ENCODE measurements around the gene ZNF281.
"Not testable (repeated sequence)": the region's sequence is repeated elsewhere in the genome, so short reads cannot be mapped to it uniquely, and the experiment has no call there.

Gene ZNF281

DNA sequence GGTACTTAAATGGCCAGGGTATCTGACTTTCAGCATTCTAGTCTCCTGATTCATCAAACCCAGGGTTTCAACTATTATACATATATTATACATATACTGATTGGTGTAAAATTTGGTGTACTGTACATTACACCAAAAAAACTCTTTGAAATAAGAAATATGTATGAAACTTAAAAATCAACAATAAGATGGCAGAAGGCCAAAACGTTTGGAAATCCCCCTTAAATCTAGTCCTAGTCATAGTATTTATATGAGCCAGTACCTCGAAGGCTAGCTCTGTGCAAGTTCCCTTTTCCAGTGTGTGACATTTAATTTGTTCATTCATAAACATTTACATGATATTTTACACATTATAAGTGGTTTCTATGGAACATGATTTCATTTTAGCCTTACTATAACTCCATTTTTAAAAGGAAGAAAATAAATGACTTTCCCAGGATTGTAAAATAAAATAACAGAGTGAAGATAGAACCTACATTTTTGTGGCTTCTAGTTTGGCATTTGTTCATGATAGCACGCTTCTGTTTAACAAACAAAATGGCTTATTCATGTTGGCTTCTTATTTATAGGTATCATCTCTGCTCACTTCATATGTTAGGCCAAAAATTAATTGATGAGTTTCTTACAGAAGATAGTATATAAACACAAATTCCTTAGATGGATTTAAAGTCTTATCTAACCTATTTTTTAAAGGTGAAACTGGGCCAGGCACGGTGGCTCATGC, 18.8 kb upstream of the ZNF281 start:
- no peak for DNase-seq (ENCODE audit: low read depth in 2 of 2)

DNA sequence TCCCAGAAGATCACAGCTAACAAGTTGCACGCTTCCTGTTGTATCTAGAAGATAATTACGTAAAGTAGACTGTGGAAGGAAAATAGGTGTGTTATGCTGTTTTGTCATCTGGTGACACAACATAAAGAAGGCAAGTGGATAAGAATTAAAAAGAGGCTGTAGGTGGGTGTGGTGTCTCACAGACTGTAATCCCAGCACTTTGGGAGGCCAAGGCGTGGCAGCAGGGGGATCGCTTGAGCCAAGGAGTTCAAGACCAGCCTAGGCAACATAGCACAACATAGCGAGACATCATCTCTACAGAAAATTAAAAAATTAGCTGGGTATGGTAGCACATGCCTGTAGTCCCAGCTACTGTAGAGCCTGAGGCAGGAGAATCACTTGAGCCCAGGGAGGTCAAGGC, 17.9 kb upstream of the ZNF281 start:
- DNase-seq (ENCODE audit: low read depth in 2 of 2), result no peak

DNA sequence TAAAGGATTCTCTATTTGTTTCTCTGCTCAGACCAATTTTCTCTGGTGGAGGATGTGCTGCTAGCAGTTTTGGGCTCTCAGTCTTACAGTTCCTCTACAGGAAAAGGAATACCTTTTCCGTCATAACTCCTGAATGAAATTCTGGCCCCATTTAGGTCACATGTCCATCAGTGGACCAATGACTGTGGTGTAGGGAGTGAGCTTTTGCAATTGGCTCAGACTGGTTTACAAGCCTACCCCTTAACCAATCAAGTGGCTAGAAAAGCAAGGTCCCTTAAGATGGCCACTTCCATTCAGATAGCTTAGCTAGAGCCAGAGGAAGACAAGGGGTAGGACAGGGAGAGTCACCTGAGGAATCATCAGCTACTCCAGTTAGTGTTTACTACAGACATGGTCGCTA, 16.4 kb upstream of the ZNF281 start:
- no peak for DNase-seq (ENCODE audit: low read depth in 2 of 2)

DNA sequence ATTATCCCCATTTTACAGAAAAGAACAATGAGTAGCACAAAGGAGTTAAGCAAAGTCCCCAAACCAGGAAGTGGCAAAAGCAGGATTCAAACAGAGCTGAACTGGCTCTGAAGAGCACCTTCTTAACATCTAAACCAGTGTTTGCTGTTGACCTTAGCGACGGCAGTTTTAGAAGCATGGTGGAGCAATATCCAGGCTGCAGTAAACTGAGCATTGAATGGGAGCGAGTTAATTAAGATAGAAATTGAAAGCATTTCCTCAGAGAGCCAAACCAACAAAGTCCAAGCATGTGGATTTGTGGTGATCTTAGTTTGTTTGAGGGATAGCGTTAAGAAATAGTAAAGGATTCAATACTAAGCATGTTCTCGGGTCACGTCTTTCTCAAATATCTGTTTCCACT, 13.4 kb upstream of the ZNF281 start:
- no peak for DNase-seq (ENCODE audit: low read depth in 2 of 2)

DNA sequence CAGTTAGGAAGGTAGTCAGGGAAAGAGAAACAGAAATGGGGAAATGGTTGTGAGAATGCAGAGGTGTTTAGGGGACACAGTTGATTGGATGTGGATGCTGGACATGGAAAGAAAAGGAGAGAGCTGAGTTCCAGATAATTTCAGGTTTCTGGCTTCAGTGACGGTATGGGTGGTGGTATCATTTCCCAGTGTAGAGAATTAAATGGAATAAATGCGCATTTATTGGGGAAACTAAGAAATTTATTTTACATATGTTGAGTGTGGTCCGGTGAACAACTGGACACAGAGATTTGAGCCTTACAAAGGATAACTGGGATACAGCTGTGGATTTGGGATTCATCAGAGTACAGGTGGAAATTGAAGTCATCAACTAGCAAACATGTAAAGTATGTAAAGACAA, 12.4 kb upstream of the ZNF281 start:
- no peak for DNase-seq (ENCODE audit: low read depth in 2 of 2)

DNA sequence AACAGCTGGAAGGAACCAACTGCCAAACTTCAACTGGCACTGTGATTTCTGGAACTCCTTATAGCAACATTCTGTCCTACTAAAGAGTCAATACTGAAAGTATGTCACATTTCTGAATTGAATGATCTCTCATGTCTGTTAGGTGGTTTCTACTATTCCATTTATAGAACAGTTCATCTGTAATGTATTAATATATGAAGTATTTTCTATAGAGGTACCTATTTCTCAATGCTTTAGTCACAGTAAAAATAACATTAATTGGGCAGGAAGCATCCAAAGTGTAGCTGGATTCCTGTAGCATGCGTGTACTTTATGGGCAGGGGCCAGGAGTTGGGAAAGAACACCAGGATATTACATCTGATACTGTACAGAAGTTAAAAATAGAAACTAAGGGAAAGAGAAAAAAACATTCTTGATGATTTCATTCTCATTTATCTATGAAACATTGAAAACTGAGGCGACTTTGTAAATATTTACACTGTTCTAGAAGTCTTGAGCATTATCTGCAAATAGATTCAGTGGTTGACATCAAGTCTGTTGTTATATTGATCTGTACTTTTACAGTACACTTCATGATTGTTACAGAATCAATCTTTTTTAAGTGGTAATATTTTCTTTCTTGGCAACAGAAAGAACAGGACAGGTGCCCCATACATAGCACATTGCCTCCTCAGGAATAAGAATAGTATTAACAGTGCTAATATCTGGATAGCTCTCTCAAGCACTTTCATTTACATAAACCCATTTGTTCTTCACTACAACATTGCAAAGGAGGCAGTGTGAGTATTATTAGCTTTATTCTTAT, 6.2 kb upstream of the ZNF281 start:
- DNase-seq (ENCODE audit: low read depth in 2 of 2), result no peak

DNA sequence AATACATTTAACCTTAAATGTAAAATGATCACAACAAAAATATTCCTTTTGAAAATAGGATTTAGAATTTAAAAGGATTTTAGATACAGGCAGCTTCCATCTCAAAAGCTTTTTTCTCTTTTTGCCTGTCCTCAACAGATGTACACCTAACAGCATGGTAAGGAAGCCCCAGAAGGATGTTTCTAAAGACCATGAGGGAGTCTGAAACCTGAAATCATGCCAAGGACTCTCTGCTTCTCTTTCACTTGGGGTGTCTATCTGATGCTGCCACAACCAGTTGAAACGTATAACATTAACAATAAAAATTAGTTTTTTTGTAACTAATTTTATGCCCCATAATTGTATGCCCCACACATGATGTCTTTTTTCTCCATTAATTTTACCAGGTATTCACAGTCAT, 5.4 kb upstream of the ZNF281 start:
- DNase-seq (ENCODE audit: low read depth in 2 of 2), result no peak

DNA sequence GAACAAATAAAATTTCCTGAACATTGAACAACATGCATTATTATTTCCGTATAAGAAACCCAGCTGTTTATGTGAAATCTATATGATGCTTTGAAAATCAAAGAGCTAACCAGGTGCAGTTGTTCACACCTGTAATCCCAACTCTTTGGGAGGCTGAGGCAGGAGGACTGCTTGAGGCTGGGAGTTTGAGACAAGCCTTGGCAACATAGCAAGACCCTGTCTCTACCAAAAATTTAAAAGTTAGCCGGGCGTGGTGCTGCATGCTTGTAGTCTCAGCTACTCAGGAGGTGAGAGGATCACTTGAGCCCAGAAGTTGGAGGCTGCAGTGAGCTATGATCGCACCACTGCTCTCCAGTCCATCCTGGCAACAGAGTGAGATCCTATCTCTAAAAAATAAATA, 4.8 kb upstream of the ZNF281 start:
- DNase-seq (ENCODE audit: low read depth in 2 of 2), result no peak

DNA sequence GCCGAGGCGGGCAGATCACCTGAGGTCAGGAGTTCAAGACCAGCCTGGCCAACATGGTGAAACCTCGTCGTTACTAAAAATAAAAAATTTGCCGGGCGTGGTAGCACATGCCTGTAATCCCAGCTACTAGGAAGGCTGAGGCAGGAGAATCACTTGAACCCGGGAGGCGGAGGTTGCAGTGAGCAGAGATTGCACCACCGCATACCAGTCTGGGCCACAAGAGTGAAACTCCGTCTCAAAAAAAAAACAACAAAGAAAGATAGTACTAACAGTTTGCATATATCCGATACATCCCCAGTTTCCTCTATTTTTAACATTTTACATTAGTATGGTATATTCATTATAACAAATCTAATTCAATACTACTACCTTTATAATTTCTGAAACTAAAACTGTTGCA, 3.9 kb upstream of the ZNF281 start:
- not testable (repeated sequence) for DNase-seq (ENCODE audit: low read depth in 2 of 2)

DNA sequence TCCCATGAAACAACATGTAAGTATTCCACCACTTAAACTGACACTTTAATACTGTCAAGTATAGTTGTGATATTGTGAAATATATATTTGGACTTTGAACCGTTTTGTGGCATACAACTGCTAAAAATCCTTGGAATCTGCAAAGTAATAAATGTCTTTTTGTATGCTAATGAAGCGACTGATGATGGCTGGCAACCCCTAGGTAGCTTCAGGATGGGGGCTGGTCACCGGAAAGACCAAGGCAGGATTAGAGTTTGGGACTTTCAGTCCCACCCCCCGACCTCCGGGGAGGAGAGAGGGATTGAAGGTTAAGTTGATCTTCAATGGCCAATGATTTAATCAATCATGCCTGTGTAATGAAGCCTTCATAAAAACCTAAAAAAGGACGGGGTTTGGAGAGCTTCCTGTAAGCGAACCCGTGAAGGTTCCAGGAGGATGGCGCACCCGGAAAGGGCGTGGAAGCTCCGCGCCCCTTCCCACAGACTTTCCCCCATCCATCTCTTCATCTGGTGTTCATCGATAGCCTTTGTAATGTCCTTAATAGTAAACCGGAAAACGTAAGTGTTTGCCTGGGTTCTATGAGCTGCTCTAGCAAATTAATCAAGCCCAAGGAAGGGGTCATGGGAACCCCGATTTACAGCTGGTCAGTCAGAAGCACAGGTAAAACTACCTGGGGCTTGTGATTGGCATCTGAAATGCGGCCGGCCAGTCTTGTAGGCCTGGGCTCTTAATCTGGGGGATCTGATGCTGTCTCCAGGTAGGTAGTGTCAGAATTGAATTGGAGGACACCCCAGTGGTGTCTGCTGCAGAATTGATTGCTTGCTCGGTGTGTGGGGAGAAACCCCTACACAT, 1.8 kb upstream of the ZNF281 start:
- no peak for DNase-seq (ENCODE audit: low read depth in 2 of 2)

DNA sequence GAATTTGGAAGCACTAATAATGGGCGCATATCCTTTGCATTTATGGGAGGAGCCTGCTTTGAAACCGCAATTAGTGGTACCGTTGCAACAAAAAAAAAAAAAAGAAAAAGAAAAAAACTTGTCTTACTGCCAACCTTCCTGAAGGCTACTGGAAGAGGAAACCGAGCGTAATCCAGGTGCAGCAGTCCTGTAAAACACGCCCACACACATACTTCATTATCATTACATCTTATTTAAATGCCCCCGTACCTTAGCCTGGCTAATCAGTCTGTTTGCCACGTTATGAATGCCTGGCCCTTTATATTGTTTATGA, 686 bp upstream of the ZNF281 start:
- DNase-seq (ENCODE audit: low read depth in 2 of 2), result no peak

DNA sequence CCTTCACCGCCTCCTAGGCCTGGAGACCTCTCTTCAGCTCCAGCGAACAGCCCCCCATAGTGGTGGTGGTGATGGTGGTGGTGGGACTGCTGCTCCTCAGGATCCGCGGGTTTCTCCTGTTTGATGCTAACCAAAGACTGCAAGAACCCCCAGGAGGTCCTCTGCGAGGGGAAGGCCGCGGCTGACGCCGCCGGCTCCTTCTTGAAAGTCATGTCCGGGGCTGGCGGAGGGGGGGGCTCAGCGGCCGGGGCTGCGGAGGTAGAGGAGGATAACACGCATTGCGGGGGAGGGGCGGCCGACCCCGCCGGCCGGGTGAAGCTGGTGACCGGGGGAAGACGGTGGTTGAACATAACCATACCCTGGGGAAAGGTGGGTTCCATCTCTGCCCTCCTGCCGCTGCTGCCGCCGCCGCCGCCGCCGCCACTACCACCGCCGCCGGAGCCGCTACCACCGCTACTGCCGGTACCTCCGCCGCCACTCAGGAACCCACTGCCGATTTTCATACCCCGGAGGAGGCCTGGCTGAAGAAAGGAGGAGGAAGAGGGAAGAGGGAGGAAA, 554 bp downstream of the ZNF281 start:
- peak; percentile 1 to 27 for DNase-seq (ENCODE audit: low read depth in 2 of 2)

DNA sequence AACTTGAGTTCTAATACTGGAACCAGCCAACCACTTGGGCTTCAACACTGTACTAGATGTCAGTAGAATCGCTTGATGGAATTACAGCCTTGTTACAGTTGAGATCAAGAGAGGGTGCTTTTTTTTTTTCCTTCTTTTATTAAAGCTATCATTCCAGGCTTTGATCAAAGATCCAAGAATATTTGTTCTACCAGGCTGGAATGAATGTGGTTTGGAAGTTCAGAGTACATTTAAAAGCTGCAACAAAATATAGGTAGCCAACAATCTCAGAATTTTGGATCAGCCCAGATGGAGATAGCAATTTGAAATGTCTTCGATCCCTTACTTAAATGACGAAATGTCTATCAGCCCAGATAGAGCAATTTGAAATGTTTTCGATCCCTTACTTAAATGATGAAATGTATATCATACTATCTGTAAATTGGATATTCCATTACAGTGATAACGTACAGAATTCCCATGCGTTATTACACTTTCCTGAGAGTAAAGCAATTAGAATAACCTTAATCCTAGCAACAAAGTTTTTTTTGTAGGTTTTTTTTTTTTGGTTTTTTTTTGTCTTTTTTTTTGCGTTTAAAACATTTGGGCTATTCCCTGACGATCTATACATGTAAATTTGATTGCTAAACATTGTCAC, 3.6 kb downstream of the ZNF281 start:
- no peak for DNase-seq (ENCODE audit: low read depth in 2 of 2)

DNA sequence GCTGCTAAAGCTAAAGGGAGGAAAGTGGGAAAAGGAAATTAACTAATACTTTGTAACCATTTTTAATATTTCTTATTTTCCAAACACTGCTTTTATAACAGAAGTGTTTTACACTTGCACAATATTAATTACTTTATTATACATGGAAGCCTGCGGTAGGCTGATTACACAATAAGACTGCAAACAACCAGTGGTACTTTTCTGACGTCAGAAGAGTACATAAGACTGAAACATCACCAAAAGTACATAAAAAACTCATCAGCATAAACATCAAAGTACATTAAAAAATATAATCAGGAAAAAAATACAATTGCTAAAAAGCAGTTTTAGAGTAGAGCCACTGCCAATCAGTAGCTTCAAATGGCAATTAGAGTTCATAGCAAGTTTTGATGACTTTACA, 4.6 kb downstream of the ZNF281 start:
- no peak for DNase-seq (ENCODE audit: low read depth in 2 of 2)

DNA sequence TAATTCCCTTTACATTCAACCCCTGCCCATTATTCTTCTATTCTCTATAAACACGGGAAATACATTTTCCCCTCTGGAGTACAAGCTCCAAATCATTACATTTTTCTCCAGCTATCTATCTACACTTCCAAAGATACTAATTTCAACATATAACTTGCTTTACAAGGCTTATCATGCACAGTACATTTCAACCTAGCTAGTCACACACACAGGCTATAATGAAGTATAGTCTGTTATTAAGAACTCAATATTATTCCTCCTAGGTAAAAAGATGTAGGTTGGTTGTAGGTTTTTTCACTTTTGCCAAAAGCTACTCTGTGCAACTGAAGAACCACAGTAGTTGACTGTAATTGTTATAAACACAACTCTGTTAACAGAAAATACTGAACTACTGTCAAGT, 8.1 kb downstream of the ZNF281 start:
- DNase-seq (ENCODE audit: low read depth in 2 of 2), result no peak

DNA sequence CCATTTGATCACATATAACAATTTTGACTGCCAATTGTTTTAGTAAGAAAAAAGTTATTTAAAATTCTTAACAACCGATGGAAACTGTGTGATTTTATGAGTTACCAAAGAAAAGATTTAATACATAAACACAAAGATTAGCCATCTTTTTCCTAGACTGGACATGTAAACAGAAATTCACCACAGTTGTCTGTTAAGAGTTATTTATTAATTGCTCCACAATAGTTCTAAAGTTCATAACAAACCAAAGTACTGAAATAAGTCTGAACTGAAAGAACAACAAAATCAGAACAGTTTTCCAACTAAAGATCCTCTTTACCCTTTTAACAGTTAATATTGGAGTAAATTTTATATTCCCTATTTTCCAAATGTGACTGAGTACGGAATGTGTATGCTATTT, 8.6 kb downstream of the ZNF281 start:
- no peak for DNase-seq (ENCODE audit: low read depth in 2 of 2)

DNA sequence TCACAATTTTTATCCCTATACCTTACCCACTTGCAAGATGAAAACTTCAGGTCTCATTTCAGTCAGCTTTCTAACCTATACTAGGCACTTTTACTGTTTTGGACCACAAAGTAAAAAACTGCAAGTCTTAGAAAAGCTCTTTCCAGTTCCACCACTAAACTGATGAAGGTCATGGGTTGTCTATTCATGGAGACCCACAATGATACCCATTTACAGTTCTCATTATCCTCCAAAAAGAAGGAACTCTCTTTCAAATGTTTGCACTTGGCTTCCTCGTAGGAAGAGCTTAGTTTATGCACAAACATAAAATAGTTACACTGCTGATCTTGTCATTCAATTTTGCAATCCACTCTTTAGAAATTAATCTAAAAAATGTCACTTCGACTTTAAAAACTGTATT, 9.3 kb downstream of the ZNF281 start:
- DNase-seq (ENCODE audit: low read depth in 2 of 2), result no peak

DNA sequence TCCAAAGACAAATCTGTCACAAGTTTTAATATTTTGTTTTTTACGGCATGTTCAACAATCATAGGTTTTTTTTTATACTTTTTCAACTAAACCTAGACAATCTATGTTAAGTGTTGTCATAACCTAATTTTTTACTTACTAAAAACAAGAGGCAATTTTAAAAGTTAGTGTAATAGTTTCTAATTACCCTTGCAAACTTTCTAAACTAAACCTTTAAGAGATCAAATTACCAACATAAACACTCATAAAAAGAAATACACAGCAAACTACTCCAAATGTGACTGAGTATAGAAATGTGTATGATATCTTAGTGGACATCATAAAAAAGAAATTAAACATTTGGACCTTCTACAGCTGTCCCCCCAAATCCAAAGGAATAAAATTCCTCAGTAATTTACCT, 10.0 kb downstream of the ZNF281 start:
- no peak for DNase-seq (ENCODE audit: low read depth in 2 of 2)

DNA sequence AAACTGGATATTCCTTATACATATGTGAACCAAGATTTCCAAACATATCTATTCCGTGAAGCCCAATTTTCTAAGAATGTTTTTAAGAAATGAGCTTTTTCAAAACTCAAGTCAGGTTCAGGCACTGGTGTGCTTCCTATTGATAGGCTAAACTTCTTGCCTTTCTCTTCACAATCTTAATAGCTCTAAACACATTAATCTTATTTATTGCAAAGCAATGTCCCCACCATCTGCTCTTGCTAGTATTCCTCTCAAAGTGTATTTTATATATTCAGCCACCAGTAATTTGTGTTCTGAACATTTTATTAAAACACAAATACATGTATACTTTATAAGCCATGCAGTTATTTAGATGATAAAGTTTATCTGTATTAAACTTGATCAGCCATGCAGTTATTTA, 11.5 kb downstream of the ZNF281 start:
- DNase-seq (ENCODE audit: low read depth in 2 of 2), result no peak

DNA sequence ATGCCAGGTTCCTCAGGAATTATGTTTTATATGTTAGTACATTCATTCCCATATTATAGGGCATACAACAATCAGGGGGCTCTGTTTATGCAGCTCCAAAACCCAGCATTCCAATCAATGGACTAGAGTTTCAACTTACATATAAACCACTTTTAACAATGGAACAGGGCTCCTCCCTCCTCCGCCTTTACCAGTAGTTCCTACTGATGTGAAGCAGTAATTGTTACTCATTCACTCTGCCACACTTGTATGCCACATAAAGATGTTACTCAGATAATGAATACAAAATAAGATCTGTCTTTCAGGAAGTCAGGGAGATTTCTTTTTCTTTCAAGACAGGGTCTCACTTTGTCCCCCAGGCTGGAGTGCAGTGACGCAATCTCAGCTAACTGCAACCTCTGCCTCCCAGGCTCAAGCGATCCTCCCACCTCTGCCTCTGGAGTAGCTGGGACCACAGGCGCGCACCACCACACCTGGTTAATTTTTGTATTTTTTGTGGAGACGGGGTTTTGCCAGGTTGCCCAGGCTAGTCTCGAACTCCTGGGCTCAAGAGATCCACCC, 17.1 kb downstream of the ZNF281 start:
- no peak for DNase-seq (ENCODE audit: low read depth in 2 of 2)

DNA sequence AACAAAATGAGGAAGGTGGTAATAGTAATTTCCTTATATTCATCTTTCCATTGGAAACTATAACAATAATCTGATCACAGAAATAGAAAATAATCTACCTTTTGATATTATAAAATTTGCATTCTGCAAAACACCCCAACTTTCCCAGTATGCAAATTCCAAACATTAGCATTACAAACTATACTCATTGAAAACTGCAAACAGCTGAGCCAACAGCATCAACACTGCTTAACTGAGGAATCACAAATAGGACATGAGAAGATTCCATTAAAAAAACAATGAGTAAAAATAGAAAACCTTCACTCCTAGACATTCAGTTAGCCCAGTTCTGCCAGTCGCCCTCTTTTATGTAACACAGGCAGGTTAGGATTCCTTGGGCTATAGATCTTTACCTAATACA, 18.1 kb downstream of the ZNF281 start:
- no peak for DNase-seq (ENCODE audit: low read depth in 2 of 2)

DNA sequence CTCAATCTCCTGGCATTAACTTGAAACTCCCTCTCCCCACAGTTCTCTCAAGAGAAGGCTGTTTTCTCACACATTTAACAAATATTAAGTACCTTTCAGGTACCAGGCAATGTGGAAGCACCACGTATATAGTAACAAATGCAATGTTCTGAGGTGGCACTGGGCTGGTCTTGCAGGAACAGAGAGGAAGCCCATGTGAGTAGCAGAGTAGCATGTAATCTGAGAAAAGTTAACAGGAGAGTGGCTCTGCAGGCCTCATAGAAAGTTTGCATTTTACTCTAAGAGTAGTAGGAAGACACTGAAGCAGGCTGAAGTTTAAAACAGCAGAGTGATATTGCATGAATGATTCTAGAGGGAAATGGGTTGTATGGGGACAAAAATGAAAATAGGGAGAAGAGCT, 21.0 kb downstream of the ZNF281 start:
- DNase-seq (ENCODE audit: low read depth in 2 of 2), result no peak

Data from stimulated activated CD8-positive, alpha-beta memory T cell treated with anti-CD3 and anti-CD28 coated beads, Interleukin-7, amount 100 ng/mL, for 4 hours (primary cell).